Endothelial cell of umbilical vein (primary cell): ENCODE measurements around the gene G3BP2. TPM values are rescaled to one million over a fixed set of nuclear protein-coding genes. Genes with fewer than 3 reads are reported as not detected.

Experiments used
- BruUV-seq: library from RNA; stranded (reverse); fragments of 400-500 nt; replicated peaks from 2 replicates; lab custom pipeline; 2021; lab: Mats Ljungman, UMichigan
- CTCF ChIA-PET: fragments of 300-600, 350-600 bp; sonication (Branson Sonifier 250); formaldehyde crosslinking; loops from one replicate; lab custom pipeline; 2021; ENCODE audit warnings: antibody characterized with exemption, inconsistent platforms; lab: Charles Lee
- POLR2A ChIA-PET: fragments of 300-600, 350-600 bp; sonication (Branson Sonifier 250); formaldehyde crosslinking; loops from one replicate; lab custom pipeline; 2021; ENCODE audit warnings: antibody characterized with exemption, inconsistent platforms; lab: Charles Lee
- DNase-seq: peaks from one replicate; pipeline ENCODE4 v3.0.0-alpha.2; 2011; ENCODE audit warnings: low read depth, low spot score
- FAIRE-seq: peaks from 2 replicates; lab custom pipeline; 2011; peaks lifted over from hg19 to GRCh38; lab: Jason Lieb, UNC
- H2AFZ ChIP-seq: 2 replicates; pipeline ENCODE4 v1.6.0; 2012; ENCODE audit warnings: low read depth, low read length, control low read depth, inconsistent platforms
- H3K27ac ChIP-seq: 2 replicates; pipeline ENCODE4 v1.5.1; 2011; ENCODE audit warnings: low read depth, mild to moderate bottlenecking, control low read depth, low read length, moderate library complexity; ENCODE audit not compliant: insufficient read depth
- H3K27me3 ChIP-seq, 2 experiments: 2 replicates each; pipeline versions ENCODE4 v1.6.0 to v1.6.1; 2011; ENCODE audit warnings: low read length in 2 of 2, mixed read lengths in 1 of 2; ENCODE audit not compliant: control insufficient read depth in 2 of 2, insufficient read depth in 2 of 2
- H3K36me3 ChIP-seq, 2 experiments: 2 replicates in 1 of 2; 3 replicates in 1 of 2; pipeline ENCODE4 v1.5.1; 2011; ENCODE audit warnings: low read length in 2 of 2, mild to moderate bottlenecking in 1 of 2, moderate library complexity in 1 of 2; ENCODE audit not compliant: control insufficient read depth in 2 of 2, insufficient read depth in 2 of 2; ENCODE audit errors: extremely low read depth in 1 of 2
- H3K4me1 ChIP-seq: 3 replicates; pipeline ENCODE4 v1.5.1; 2011; ENCODE audit warnings: mild to moderate bottlenecking, low read length; ENCODE audit not compliant: control insufficient read depth, insufficient read depth; ENCODE audit errors: extremely low read depth
- H3K4me2 ChIP-seq: 2 replicates; pipeline ENCODE4 v1.6.1; 2011; ENCODE audit warnings: low read length, control low read depth, mixed read lengths; ENCODE audit not compliant: insufficient read depth
- H3K4me3 ChIP-seq, 3 experiments: fragments of 200-600 bp in 1 of 3; sonication (generic), shearing (Covaris generic) in 1 of 3; replicated peaks in 1 of 3; 2 replicates each; pipeline ENCODE4 v1.5.1; 2011 to 2016; ENCODE audit warnings: control low read depth in 3 of 3, low read length in 3 of 3, mild to moderate bottlenecking in 2 of 3, inconsistent platforms in 1 of 3, low read depth in 1 of 3, moderate library complexity in 1 of 3; ENCODE audit not compliant: insufficient read depth in 1 of 3
- H3K79me2 ChIP-seq: 2 replicates; pipeline ENCODE4 v1.6.0; 2012; ENCODE audit warnings: low read length, inconsistent platforms; ENCODE audit not compliant: control insufficient read depth, insufficient read depth
- H3K9ac ChIP-seq: replicated peaks from 2 replicates; pipeline ENCODE3; 2011; ENCODE audit warnings: low read length, control low read depth; ENCODE audit not compliant: insufficient read depth; ENCODE audit errors: extremely low read depth
- H3K9me1 ChIP-seq: replicated peaks from 3 replicates; pipeline ENCODE4 v1.6.0; 2011; ENCODE audit warnings: mild to moderate bottlenecking, low read length; ENCODE audit not compliant: control insufficient read depth, insufficient read depth; ENCODE audit errors: extremely low read depth
- H3K9me3 ChIP-seq: replicated peaks from 2 replicates; pipeline ENCODE4 v1.5.1; 2012; ENCODE audit warnings: low read length, inconsistent platforms; ENCODE audit not compliant: control insufficient read depth, insufficient read depth
- H4K20me1 ChIP-seq: replicated peaks from 2 replicates; pipeline ENCODE3; 2011; ENCODE audit warnings: mild to moderate bottlenecking, low read length; ENCODE audit not compliant: control insufficient read depth, insufficient read depth; ENCODE audit errors: extremely low read depth
- EZH2 ChIP-seq: IDR thresholded peaks from 2 replicates; pipeline ENCODE4 v1.6.1; 2012; ENCODE audit warnings: borderline replicate concordance, low read depth, mild to moderate bottlenecking, moderate library complexity, low read length, inconsistent platforms; ENCODE audit not compliant: severe bottlenecking
- FOS ChIP-seq: IDR thresholded peaks from 2 replicates; pipeline ENCODE4 v1.6.1; 2011; ENCODE audit warnings: mild to moderate bottlenecking, low read length, moderate library complexity, borderline replicate concordance; ENCODE audit not compliant: insufficient read depth
- GATA2 ChIP-seq: IDR thresholded peaks from 2 replicates; pipeline ENCODE4 v1.7.0; 2011; ENCODE audit warnings: low read depth, mild to moderate bottlenecking, moderate library complexity, mixed read lengths, low read length; ENCODE audit not compliant: insufficient read length, insufficient read depth
- JUN ChIP-seq: IDR thresholded peaks from 2 replicates; pipeline ENCODE4 v1.6.1; 2011; ENCODE audit warnings: borderline replicate concordance, low read depth; ENCODE audit not compliant: insufficient read length, insufficient read depth
- MYC ChIP-seq: IDR thresholded peaks from one replicate; pipeline ENCODE4 v1.6.1; 2011; ENCODE audit warnings: mild to moderate bottlenecking, low read depth, low read length
- POLR2A ChIP-seq: IDR thresholded peaks from 2 replicates; pipeline ENCODE4 v1.6.1; 2012; ENCODE audit warnings: low read depth, mild to moderate bottlenecking, control low read depth, low read length
- dilution Hi-C: fragments of 300-500 bp; cut with MboI; formaldehyde crosslinking; loops from one replicate; pipeline ENCODE4 v1.15.0; 2019; ENCODE audit warnings: low sequenced_read_pairs; ENCODE audit not compliant: extremely low pct_ligation_motif_present
- intact Hi-C: fragments of 100-400 bp; cut with micrococcal nuclease; formaldehyde crosslinking; loops from one replicate; pipeline ENCODE4 v1.10.0; 2022
- polyA plus RNA-seq, 4 experiments: library from polyadenylated mRNA; depleted of rRNA in 3 of 4; stranded (reverse) in 3 of 4; unstranded in 1 of 4; fragments of >200 nt; gene quantifications; 2 replicates each; pipeline versions ENCODE4 v1.2.1 to v1.2.3, GENCODE V29; 2011 to 2012; ENCODE audit warnings: missing spikeins in 1 of 4
- total RNA-seq: library from RNA; stranded (reverse); gene quantifications from 2 replicates; pipeline ENCODE4 v1.2.3, GENCODE V29; 2021

The G3BP2 gene
- total and polyA plus RNA-seq, 2 donors (not counting 3 experiments of a cell fraction or from before 2014, with no cell fraction given): 61.1 to 180 TPM

DNA sequence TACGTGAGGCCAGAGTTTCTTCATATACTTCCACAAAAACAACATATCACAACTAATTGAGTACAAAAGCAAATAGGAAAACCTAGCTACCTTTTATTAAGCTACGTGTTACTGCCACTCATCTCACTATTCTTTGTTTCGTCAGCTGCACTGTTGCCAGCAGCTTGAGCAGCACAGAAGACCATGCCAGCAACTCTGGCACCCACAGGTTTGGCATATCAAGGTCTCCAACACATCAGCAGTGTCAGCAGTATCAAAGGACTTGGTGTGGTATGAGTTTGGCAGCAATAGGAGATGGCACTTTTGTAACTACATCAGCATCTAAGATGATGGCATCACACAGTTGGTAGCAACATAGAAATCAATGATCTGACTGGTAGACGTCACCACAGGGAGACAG lies 73.6 kb downstream of the G3BP2 start:
- DNase-seq (no peak), FAIRE-seq (no peak)
- no peaks in the 10 kb centered on the region for H3K9me3 ChIP-seq
- TF ChIP-seq POLR2A (no peak), GATA2 (no peak), JUN (no peak)
- H3K27ac ChIP-seq: no peak overlapping the region
- intact Hi-C loops: no loop called here
- no TSS peak for BruUV-seq
- no peaks in the 10 kb centered on the region for H3K79me2 ChIP-seq
- POLR2A ChIA-PET: interaction anchor here (0.7 kb wide), 1 partner anchor 40 kb away, joined by 3 read pairs; no protein-coding TSS in a partner anchor
- H3K9ac ChIP-seq: no peak overlapping the region
- no peaks in the 10 kb centered on the region for H3K36me3 ChIP-seq
- dilution Hi-C loops: no loop called here
- no peak overlapping the region for H3K4me2 ChIP-seq
- H3K9me1 ChIP-seq: no peaks in the 10 kb centered on the region
- no peaks in the 10 kb centered on the region for H3K27me3 ChIP-seq
- CTCF ChIA-PET: no interaction called here
- H2AFZ ChIP-seq: no peak overlapping the region
- no peaks in the 10 kb centered on the region for H3K4me1 ChIP-seq
- no peak overlapping the region for H3K4me3 ChIP-seq
- no peaks in the 10 kb centered on the region for H4K20me1 ChIP-seq

GRCh38 chr4:75598390-75598789 lies 74.8 kb downstream of the G3BP2 start:
- no peaks in the 10 kb centered on the region for H3K79me2 ChIP-seq
- H3K4me3 ChIP-seq: no peak overlapping the region
- H3K36me3 ChIP-seq: no peaks in the 10 kb centered on the region
- no peaks in the 10 kb centered on the region for H3K9me1 ChIP-seq
- H3K4me2 ChIP-seq: no peak overlapping the region
- no peaks in the 10 kb centered on the region for H3K9me3 ChIP-seq
- H3K4me1 ChIP-seq: no peaks in the 10 kb centered on the region
- no peak overlapping the region for H3K9ac ChIP-seq
- no peaks in the 10 kb centered on the region for H3K27me3 ChIP-seq
- DNase-seq (no peak), FAIRE-seq (no peak)
- BruUV-seq: no TSS peak
- H4K20me1 ChIP-seq: no peaks in the 10 kb centered on the region
- H2AFZ ChIP-seq: no peak overlapping the region
- CTCF ChIA-PET: no interaction called here
- TF ChIP-seq MYC: no peak
- no peak for TF ChIP-seq FOS
- TF ChIP-seq EZH2: no peak
- intact Hi-C loops: no loop called here
- dilution Hi-C loops: no loop called here
- no peak overlapping the region for H3K27ac ChIP-seq
- POLR2A ChIA-PET: no interaction called here
